Activated effector memory CD4-positive, alpha-beta T cell treated with anti-CD3 and anti-CD28 coated beads, Interleukin-2, amount 50 U/mL, for 16 hours (primary cell): ENCODE data around the gene ANKS3.

Experiments used
- DNase-seq: peaks from one replicate; pipeline ENCODE4 v3.0.0-alpha.2; 2020

The ANKS3 gene

DNA sequence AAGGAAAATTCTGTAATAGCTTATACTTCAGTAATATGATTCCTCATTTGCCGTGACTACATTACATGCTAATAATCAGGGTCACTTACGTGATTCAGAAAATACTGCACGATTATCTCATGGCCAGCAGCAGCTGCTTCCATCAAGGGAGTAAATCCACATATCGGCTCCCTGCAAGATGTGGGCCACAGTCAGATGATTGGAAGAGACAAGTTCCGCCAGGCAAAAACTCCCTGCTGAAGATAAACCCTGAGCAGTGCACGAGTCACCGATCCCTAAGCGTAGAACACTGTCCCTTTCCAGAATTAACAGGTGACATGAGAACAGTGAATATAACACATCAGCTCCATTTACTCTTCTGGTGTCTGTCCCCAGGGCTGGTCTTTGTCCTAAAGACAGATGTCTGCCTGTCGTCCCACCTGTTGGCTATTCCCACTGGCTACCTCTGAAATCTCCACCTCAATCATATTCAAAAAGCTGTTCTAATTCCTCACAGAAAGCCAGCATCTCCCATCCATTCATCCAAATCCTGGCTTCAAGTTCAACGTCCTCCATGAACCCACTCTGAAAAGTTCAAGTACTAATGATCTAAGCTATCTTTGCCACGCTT lies 9.3 kb downstream of the ANKS3 start:
- no peak for DNase-seq

DNA sequence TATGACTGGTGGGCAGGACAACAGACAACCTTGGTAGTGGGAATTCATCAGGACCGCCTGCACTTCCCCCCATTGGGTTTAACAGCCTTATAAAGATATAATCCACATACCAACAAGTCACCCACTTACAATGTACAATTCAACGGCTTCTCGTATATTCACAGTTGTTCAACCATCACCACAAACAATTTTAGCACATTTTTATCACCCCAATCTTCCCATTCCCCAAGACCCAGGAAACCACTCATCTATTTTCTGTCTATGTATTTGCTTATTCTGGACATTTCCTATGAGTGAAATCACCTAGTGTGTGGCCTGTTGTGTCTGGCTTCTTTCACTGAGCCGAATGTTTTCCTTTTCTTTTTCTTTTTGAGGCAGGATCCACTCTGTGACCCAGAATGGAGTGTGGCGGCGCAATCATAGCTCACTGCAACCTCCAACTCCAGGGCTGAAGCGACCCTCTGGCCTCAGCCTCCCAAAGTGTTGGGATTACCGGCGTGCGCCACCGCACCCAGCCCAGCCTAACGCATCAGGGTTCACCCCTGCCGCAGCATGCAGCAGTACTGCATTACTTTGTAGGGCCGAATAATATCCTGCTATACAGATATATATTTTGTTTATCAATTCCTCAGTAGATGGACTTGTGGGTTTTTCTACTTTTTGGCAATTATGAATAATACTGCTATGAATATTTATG lies 10.9 kb downstream of the ANKS3 start:
- DNase-seq = no peak

DNA sequence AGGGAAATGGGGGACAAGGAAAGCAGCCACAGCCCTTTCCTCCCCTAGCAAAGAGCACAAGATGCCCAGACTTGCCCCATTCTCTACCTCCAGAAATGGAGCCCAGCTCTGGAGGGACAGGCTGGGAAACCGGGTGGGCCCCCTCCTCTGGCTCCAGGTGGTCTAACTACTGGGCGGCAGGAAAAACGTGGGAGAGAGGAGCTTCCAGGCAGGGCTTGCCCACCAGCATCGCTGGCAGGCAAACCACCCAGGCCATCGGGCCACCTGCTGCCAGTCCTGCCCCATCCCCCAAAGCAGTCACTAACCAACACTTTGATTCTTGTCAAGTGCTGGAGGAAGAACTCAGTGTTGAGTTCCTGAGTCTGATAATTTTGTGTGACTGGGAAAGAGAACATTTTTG lies 15.6 kb downstream of the ANKS3 start:
- no peak for DNase-seq

- no peak for DNase-seq
Measured at GRCh38 chr16:4714996-4715395, 19.1 kb downstream of the ANKS3 start.

DNA sequence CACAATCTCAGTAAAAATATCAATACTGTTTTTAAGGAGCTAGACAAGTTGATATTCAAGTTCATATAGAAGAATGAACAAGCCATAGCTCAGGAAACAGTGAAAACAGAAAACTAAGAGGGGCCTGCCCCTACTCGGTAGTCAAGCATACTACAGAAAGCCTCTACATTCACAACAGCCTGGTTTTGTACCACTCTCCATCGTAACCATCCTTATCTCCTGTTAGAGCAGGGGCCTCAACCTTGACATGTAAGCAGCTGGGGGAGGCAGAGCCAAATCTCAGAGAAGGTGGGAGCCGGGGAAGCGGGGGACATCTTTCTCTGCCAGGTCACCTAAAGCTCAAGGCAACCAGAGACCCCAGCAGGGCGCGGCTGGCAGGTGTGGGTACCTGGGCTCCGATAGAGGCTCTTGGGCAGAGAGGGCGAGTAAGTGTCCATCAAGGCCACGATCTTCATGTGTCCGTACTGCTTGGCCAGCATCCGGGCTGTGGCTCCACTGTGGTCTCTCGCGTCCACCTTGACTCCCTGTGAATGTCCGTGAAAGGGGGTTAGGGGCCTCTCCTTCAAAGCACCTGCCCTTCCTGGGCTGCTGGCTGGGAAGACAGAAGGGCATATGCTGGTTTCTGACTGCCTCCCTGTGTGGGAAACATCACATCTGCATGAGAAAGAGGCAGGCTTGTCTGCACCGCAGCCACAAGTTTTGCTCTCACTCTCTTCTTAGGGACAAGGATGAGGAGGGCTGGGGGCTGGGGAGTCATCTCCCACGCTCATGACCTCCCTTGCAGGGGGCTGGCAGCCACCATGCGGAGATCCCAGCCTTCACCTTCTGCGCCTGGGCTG lies 20.2 kb downstream of the ANKS3 start:
- no peak for DNase-seq

GRCh38 chr16:4709481-4709880 lies 24.6 kb downstream of the ANKS3 start:
- DNase-seq = no peak

DNA sequence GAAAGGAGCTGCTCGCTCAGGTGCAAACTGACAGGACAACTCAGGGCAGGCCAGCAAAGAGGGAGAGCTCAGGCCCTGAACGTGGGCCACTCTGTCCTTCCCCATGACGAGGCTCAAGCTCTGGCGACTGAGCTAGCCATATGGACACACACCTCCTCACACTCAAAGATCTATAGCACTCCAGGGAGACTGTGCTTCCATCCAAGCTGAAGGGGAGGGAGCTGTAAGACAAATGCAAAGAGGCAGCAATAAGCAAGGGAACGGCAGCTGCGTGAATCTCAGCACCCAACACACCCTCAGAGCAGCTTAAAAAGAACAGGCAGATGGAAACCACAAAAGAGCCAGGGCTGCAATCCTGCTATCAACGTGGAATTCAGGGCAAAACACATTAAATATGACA lies 27.2 kb downstream of the ANKS3 start:
- DNase-seq = no peak

DNA sequence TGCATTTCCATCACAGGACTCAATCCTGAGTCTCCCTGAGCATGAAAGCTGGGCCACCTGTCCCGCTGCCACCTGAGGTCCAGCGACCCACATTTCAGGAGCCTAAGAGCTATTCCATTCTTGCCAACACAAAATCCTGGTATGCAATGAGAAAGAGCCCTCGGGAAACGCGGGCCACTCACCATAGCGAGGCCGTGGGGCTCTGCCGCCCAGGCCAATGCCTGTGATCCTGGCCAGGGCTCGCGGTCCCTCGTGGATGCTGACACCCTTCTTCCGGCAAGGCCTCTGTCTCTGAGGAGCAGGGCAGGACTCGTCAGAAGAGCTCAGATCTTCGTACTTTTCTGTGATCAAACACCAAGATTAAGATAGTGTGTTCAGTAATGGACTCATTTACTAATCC lies 29.2 kb downstream of the ANKS3 start:
- no peak for DNase-seq

DNA sequence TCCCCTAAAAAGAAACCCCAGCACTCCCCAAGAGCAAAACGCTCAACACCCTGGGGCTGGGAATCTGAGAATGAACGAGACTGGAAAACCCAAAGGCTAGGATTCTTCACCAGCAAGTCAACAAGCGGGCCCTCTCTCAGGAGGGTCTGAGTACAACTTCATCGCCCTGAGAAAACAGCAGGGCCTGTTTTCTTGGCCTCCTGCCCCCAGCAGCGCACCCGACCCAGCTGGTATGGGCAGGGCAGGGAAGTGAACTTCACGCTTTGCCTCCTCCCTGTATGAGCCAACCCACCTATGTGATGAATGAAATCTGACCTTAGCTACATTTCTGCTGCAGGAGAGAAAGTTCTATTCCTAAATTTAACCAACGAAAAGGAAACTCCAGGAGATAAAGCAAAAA lies 29.6 kb downstream of the ANKS3 start:
- DNase-seq = no peak

DNA sequence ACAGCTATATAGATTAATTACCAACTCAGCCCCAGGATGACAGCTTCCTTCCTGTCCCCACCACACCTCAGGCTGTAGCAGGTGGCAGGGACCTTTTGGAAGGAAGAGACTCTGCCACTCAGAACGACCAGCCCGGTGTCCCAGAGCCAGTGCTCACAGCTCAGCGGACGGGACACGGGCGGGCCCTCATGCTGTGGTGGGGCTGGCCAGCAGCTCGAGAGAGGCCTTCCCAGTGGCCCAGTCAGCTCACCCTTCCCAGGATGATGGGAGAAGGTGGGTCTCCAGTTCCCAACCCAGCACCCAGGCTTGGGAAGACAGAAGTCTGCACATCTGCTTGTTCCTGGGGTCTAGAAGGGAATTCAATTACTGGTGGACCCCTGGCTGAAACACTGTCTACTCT lies 30.2 kb downstream of the ANKS3 start:
- DNase-seq = no peak

DNA sequence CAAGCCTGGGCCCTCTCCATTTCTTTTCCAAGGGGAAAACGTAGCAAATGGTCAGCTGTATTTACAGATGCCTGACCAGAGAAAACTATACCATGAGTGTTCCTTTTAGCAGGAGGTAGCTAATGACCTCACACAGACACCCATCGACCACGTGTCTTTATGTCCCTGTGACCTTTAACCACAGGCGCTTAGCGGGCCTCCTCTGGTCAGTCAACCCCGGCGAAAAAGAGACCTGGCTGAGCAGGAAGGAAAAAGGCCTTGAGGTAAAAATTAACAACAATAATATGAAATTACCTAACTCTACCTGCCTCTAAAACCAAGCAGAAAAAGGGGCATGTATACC lies 31.6 kb downstream of the ANKS3 start:
- no peak for DNase-seq

DNA sequence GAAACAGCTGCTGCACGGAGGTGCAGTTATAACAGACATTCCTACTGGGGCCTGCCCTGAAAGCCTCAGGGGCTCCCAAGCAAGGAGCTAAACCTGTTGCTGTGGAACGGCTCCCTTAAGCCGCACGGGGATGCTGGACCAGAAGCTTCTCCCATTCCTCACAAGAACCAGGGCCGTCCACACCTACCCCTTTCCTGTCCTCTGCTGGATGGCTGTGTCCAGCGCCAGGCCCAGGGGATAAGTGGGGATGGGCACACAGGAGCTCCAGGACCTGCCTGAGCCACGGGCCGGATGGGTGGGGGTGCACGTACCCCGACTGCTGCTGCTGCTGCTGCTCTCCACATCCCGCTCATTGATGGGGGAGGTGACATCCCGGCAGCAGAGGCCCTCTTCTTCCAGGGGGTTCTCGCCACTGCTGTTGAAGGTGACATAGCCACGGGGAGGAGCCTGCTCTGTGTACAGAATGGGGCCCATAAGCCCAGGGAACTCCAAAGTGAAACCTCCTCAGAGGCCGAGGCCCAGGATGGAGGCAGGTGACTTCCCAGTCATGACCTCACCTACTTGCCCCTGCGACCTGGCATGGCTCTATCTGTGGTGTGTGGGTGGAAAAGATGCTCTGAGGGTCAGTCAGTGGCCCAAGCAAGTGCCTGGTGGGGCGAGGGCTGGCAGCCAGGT lies 32.1 kb downstream of the ANKS3 start:
- DNase-seq = no peak

DNA sequence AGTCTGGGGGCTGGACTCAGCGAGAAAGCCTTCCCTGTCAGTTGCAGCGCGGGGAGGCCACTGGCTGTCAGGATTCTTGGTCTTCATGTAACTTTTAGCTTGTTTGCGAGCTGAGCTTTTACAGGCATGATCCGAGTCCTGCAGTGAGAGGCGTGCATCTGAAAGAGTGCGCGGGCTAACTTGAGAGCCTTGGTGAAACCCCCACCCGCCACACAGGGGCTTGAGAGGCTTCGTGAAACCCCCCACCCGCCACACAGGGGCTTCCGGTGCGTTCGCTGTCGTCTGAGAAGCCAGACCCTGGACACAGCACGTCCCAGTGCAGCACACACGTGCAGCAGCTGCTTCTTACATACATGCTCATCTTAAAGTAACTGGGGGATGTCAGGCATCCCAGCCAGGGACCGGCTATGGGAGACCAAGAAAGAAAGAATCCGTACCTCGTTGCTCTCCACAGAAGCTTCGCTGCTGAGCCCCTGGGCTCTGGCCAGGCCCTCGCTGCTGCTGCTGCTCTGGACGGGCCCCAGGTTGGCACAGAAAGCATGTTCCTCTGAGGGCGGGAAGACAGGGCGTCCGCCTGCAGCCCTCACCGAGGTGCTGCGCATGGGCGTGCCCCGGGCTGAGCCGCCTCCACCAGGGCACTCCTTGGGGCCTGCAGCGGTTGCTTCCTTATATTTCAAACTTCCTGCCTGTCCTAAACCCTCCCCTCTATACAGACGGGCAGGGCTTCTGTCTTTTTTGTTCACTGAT lies 32.9 kb downstream of the ANKS3 start:
- DNase-seq = no peak

GRCh38 chr16:4700380-4700996 lies 33.6 kb downstream of the ANKS3 start:
- no peak for DNase-seq

GRCh38 chr16:4699046-4699556 lies 35.0 kb downstream of the ANKS3 start:
- DNase-seq = no peak

- no peak for DNase-seq
Measured at GRCh38 chr16:4698321-4699045, 35.6 kb downstream of the ANKS3 start.

DNA sequence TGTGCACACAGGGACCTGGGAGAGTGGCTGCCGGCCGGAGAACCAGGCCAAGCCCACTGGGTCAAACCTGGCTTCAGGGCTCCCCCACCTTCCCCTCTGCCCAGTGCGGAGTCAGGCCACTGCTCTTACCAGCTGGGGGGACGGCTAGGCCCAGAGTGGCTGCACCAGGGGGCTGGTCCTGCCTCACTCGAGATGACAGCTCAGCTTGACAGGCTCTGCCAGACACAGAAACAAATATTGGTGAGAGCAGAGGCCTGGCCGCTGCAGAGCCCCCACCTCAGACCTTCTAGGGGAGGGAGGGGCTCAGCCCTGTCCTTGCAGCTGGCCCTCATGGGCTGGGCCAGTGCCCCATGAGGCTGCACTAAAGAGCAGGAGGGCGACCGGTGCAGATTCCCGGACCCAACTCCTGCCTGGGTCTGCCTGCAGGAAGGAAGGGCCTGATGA lies 36.2 kb downstream of the ANKS3 start:
- DNase-seq = no peak

DNA sequence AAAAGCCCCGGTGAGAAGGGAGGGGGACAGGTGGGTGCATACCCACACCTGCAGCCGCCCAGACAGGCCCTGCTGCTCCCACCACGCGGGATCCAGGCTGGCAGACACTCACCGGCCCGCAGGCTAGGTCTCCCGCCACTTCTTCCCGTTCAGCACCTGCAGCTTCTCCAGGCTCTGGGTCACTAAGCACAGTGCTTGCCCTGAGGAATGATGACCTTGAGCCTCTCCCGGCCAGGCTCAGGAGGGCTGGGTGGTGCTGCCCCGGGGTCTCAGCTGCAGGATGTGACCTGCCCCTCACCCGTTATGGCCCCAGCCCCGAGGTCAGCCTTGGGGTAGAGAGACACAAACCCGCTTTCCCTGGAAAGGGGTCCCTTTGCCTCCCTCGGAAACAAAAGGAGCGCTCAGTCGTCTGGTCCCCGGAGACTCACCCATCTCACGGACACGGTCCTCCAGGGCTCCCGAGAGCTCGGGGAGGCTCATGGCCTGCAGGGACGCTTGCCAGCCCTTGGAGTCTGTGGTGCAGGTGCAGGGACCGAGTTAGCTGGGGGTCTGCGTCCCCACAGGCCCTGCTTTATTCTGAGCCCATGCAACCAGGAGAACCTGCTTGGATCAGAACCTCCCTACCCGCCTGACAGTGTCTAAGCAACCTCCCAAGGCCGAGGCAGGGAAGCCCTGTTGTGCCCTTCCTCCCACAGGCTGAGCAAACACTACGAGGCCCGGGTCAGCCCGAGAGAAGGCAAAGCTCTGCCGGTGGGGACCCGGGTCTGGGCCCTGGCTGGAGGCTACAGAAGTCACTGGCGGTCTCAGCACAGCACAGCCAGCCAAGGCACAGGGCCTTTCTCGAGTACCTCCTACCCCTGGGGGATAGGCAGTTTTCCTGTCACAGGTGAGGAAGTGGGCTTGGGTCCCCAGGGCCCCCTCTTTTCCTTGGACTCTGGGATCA lies 36.9 kb downstream of the ANKS3 start:
- no peak for DNase-seq

- DNase-seq = no peak
Measured at GRCh38 chr16:4696172-4696904, 37.7 kb downstream of the ANKS3 start.
